GM12892 (cell line): ENCODE results near the gene UGT1A6.

Source experiments
- POLR2AphosphoS5 ChIP-seq: IDR thresholded peaks from 2 replicates; pipeline ENCODE4 v1.6.1; 2011; ENCODE audit warnings: low read depth, low read length, control low read depth
- TAF1 ChIP-seq: IDR thresholded peaks from 2 replicates; pipeline ENCODE4 v1.6.1; 2011; ENCODE audit warnings: low read depth, mild to moderate bottlenecking, control low read depth, low read length, borderline replicate concordance

- TF ChIP-seq POLR2AphosphoS5 (no peak), TAF1 (no peak)
Observed at GRCh38 chr2:233671290-233672161, 21.2 kb upstream of the UGT1A6 start, which contains the start of gene UGT1A9.
